Mucosa of rectum (tissue), 2 donors: Measurements from ENCODE around the gene ADAM12.

Source experiments
- H3K27ac ChIP-seq, 2 donors: one replicate each; pipeline ENCODE4 v1.7.0; 2013; ENCODE audit warnings: inconsistent platforms in 2 of 2, low read depth in 2 of 2, low read length in 2 of 2
- H3K27me3 ChIP-seq, 2 donors: one replicate each; pipeline ENCODE4 v1.7.0; 2013; ENCODE audit warnings: low read length in 2 of 2; ENCODE audit not compliant: control insufficient read depth in 2 of 2, insufficient read depth in 2 of 2
- H3K36me3 ChIP-seq, 2 donors: one replicate each; pipeline ENCODE4 v1.7.0; 2013; ENCODE audit warnings: low read length in 2 of 2; ENCODE audit not compliant: control insufficient read depth in 2 of 2, insufficient read depth in 2 of 2
- H3K4me1 ChIP-seq, 2 donors: one replicate each; pipeline ENCODE4 v1.7.0; 2013; ENCODE audit warnings: low read length in 2 of 2, mild to moderate bottlenecking in 1 of 2; ENCODE audit not compliant: control insufficient read depth in 2 of 2, insufficient read depth in 2 of 2
- H3K4me3 ChIP-seq, 2 donors: one replicate each; pipeline ENCODE4 v1.7.0; 2013; ENCODE audit warnings: low read length in 2 of 2
- H3K9ac ChIP-seq, 2 donors: one replicate each; pipeline ENCODE4 v1.7.0; 2013; ENCODE audit warnings: low read length in 2 of 2, low read depth in 1 of 2, mild to moderate bottlenecking in 1 of 2
- H3K9me3 ChIP-seq, 2 donors: one replicate each; pipeline ENCODE4 v1.7.0; 2013; ENCODE audit warnings: low read length in 2 of 2; ENCODE audit not compliant: control insufficient read depth in 2 of 2
- donor health status: healthy.
- donor health status: Normal muscosa, but diverticular disease.

Gene ADAM12

DNA sequence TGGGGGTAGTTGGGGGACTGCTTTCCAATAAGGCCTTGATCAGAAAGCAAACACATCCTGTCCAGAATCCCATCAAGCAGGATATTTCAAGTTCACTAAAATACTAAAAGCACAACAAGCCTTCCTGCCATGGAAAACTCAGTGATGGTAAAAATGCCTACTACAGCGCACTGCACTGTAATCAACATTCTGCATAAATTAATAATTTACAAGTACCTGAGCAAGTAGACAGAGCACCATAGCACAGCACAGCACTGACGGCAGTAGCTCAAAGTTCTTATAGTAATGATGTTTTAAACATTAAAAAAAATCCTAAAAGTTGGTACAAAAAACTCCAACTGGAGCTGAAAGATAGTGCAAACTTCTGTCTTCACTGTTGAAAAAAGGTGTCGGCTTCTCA lies 371.4 kb downstream of the ADAM12 start:
- H3K27ac ChIP-seq: no peak overlapping the region
- no peak overlapping the region for H3K4me3 ChIP-seq
- no peaks in the 10 kb centered on the region for H3K36me3 ChIP-seq
- no peaks in the 10 kb centered on the region for H3K9me3 ChIP-seq
- H3K9ac ChIP-seq: no peak overlapping the region
- no peaks in the 10 kb centered on the region for H3K4me1 ChIP-seq
- H3K27me3 ChIP-seq: no peaks in the 10 kb centered on the region

DNA sequence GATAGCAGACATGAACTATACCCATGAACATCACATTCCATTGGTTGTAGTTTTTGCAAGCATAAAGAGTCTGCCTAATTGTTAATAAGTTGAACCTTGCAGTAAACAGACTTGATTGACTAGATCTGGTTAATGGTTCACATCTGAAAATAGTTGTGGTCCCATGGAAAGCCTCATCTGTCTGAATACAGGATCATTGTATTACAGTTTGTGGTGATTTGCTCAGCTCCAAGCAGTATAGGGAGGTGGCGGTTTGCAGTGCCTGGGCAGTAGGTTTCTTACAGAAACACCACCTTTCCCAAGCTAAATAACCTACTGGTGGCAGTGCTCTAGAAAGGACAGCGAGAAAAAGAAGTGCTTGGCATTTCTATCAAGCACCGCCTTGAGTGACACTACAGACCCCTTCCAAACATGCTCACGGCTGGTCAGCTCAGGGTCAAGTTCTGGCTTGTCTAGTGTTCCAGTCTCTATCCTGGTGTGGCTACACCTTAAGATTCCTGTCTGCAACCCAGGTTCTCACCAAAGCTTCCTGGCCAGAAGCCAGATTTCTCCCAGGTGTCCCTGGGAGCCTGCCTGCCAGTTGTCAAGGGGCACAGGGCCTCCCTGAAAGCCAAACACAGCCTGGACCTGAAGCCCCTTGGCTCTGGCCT lies 372.0 kb downstream of the ADAM12 start:
- no peaks in the 10 kb centered on the region for H3K27me3 ChIP-seq
- no peaks in the 10 kb centered on the region for H3K4me1 ChIP-seq
- no peak overlapping the region for H3K4me3 ChIP-seq
- H3K9ac ChIP-seq: no peak overlapping the region
- H3K27ac ChIP-seq: no peak overlapping the region
- H3K36me3 ChIP-seq: no peaks in the 10 kb centered on the region
- no peaks in the 10 kb centered on the region for H3K9me3 ChIP-seq

DNA sequence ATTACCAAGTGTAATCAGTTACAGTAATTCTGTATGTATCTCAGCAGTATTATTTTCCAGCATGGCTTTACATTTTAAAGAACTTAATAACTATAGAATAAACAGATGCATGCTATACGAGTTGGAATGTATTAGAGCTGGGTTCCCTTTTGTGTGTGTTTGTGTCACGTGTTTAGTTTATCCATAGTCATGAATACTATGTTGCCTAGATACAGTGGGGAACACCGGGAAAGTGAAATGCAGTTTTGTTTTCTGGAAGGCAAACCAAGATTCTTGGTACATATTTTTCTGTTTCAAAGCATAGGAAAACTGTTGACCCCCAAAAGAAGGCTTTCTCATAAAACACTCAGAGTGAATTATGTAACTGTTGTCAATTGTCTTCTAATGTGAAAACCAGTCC lies 372.9 kb downstream of the ADAM12 start:
- Histone ChIP-seq H3K27me3 (no peaks in the 10 kb centered on the region), H3K4me3 (no peak overlapping the region), H3K9ac (no peak overlapping the region), H3K4me1 (no peaks in the 10 kb centered on the region), H3K9me3 (no peaks in the 10 kb centered on the region), H3K36me3 (peaks cover 0 to 3% of the 10 kb centered on the region in 2 donors), H3K27ac (no peak overlapping the region)

DNA sequence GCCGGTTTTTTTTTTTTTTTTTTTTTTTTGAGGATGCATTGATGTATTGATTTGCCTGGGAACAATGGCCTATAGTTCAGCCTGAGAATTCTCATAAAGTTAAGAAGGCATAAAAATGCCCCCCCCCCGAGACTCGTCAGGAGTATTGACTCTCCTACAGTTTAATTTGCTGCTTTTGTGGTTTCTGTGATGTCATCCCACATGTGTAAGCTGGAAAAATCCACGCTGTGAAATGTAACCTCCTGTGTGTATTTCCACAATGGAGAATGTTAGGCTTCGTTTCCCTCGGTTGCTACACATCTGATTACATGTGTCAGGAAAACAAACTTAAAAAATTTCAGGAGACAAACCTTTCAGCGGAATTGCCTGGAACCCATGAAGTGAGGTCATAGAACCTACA lies 374.0 kb downstream of the ADAM12 start:
- no peak overlapping the region for H3K9ac ChIP-seq
- no peaks in the 10 kb centered on the region for H3K9me3 ChIP-seq
- no peaks in the 10 kb centered on the region for H3K4me1 ChIP-seq
- H3K36me3 ChIP-seq: peaks cover 0 to 5% of the 10 kb centered on the region in 2 donors
- H3K27me3 ChIP-seq: no peaks in the 10 kb centered on the region
- no peak overlapping the region for H3K27ac ChIP-seq
- no peak overlapping the region for H3K4me3 ChIP-seq

DNA sequence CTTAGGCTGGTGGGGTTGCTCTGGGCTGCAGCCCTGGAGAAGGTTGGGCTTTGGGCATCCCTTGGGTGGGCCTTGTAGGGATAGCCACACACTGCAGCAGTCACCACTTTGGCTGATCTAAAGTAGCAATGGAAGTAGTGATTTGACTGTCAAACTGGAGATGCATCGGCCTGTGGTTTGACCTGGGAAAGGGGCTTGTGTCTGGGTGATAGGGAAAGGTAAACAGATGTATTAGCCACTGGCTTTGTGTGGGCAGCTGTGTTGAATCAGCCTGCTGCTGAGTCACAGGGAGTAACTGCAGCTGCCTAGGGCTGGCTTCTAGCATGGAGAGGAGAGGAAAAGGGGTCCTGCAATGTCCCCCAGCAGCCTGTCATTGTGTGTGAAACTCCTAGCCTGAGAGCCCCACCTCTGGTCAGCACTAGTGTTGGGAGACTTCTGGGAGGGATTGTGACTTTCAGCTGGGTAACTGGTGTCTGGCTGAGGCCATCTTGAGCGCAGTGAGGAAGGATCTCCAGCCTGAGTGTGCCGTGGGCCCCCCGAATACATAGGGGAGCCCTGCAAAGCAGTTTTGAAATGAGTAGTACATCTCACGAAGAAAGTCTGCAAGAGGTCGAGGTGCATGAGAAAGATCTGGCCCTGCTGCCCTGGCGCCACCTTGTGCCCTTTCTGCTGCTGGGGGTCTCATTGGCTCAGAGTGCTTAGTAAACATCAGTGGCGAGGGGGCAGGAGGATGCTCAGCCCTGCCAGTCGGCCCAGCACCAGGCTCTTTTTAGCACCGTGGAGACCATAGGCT lies 374.6 kb downstream of the ADAM12 start:
- Histone ChIP-seq H3K9ac (no peak overlapping the region), H3K27ac (no peak overlapping the region), H3K27me3 (no peaks in the 10 kb centered on the region), H3K4me3 (no peak overlapping the region), H3K36me3 (peaks cover 0 to 5% of the 10 kb centered on the region in 2 donors), H3K9me3 (no peaks in the 10 kb centered on the region), H3K4me1 (no peaks in the 10 kb centered on the region)

DNA sequence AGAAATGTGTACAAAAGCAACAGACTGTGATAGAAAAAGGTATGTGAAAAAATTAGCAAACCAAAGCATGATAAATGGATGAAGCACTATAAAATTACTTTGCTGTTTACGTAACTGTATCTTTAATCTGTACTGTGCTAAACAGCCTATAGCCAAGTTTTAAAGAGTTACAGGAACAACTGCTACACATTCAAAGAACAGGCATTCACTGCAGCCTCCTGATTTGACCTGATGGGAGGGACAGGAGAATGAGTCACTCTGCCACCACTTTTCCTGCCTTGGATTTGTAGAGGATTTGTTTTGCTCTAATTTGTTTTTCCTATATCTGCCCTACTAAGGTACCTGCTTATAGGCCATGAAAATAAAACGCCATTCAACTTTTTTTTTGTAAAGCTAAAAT lies 375.8 kb downstream of the ADAM12 start:
- no peaks in the 10 kb centered on the region for H3K27me3 ChIP-seq
- no peaks in the 10 kb centered on the region for H3K4me1 ChIP-seq
- peaks cover 0 to 5% of the 10 kb centered on the region in 2 donors for H3K36me3 ChIP-seq
- H3K27ac ChIP-seq: no peak overlapping the region
- H3K4me3 ChIP-seq: no peak overlapping the region
- H3K9ac ChIP-seq: no peak overlapping the region
- no peaks in the 10 kb centered on the region for H3K9me3 ChIP-seq

DNA sequence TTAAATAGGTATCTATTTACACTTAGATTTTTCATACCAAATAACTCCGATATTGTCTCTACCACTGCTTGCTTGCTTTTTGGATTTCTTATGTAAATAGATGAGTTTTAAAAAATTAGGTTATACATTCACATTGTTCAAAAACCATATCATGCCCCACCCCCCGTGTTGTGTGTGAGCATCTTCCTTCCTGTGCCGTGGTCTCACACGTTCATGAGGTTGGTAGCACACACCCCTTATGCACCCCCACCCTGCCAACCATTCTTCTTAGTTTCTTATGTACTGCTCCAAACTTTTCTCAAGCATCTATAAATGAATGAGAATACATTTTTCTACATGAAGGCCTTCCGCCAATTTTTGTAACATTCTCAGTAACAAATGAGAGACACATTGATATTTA lies 376.3 kb downstream of the ADAM12 start:
- Histone ChIP-seq H3K4me3 (no peak overlapping the region), H3K9me3 (no peaks in the 10 kb centered on the region), H3K4me1 (no peaks in the 10 kb centered on the region), H3K36me3 (peaks cover 0 to 5% of the 10 kb centered on the region in 2 donors), H3K27ac (no peak overlapping the region), H3K27me3 (no peaks in the 10 kb centered on the region), H3K9ac (no peak overlapping the region)

DNA sequence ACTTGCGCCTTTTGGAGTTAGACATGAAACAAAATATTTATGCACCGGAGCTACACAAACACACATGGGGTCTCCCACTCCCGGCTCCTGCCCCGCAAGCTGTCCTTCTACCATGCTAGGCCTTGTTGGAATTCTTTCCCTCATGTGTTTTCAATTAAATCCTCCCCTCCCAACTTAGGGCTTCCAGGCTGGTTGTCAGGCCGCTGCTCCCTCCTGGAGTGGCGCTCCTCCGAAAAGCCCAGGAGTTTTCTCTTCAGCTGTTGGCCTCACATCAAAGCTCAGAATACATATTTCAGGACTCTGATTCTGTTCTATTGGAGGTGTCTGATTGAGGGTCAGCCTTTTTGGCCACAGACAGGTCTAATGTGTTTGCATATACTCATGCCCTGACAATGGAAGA lies 378.6 kb downstream of the ADAM12 start:
- Histone ChIP-seq H3K27ac (no peak overlapping the region), H3K36me3 (peaks cover 0 to 5% of the 10 kb centered on the region in 2 donors), H3K9me3 (no peaks in the 10 kb centered on the region), H3K27me3 (no peaks in the 10 kb centered on the region), H3K4me1 (no peaks in the 10 kb centered on the region), H3K4me3 (no peak overlapping the region), H3K9ac (no peak overlapping the region)

DNA sequence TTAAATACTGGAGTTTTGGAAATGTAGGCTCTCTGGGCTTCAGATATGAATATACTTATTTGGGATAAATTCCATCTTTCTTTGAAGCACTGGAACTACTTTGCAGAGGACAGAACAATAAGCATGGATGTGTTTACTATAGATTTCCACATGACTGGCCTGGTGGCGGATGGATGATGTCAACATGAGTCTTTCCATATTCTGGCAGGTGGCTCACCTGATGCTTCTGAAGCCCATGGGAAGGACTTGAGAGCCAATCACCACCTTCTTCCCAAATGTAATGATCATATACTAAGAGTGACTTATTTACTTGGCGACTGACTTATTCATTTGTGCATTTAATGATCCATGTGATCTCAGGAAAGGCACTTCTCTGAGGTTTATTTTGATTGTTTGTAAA lies 381.4 kb downstream of the ADAM12 start:
- Histone ChIP-seq H3K4me1 (no peaks in the 10 kb centered on the region), H3K9ac (no peak overlapping the region), H3K36me3 (peaks cover 0 to 5% of the 10 kb centered on the region in 2 donors), H3K27me3 (no peaks in the 10 kb centered on the region), H3K4me3 (no peak overlapping the region), H3K27ac (no peak overlapping the region), H3K9me3 (no peaks in the 10 kb centered on the region)

DNA sequence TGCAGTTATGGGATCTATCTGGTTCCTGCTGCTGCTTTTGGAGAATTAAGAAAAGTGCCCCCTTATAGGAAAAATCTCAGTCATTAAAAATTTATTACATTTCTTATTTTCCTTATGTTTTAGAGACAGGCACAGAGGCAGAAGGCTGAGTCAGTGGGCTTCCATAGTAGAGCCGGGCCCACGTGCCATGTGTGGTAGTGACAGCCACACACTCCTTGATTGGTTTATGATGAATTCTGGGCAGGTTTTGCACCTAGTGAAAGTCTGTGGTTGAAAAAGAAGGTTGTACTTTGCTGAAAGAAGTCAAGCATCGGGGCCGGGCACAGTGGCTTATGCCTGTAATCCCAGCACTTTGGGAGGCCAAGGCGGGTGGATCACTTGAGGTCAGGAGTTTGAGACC lies 382.0 kb downstream of the ADAM12 start:
- no peaks in the 10 kb centered on the region for H3K27me3 ChIP-seq
- no peak overlapping the region for H3K27ac ChIP-seq
- no peaks in the 10 kb centered on the region for H3K4me1 ChIP-seq

More for the DNA sequence above, 382.0 kb downstream of the ADAM12 start:
- Histone ChIP-seq H3K9ac (no peak overlapping the region), H3K4me3 (no peak overlapping the region), H3K9me3 (no peaks in the 10 kb centered on the region), H3K36me3 (peaks cover 0 to 5% of the 10 kb centered on the region in 2 donors)
